SK-N-SH (cell line): ENCODE results near the gene ANKRD11. TPM values are rescaled to one million over a fixed set of nuclear protein-coding genes. Genes with fewer than 3 reads are reported as not detected.

Experiments
- CTCF ChIA-PET: fragments of 300-600, 350-600 bp; formaldehyde crosslinking; extraction: SDS; loops from one replicate; lab custom pipeline; 2021; lab: Yijun Ruan, JAX
- POLR2A ChIA-PET: fragments of 350-600 bp; sonication (Branson Sonifier 250); formaldehyde crosslinking; extraction: SDS; loops from one replicate; lab custom pipeline; 2020; ENCODE audit warnings: antibody characterized with exemption, inconsistent platforms; lab: Yijun Ruan, JAX
- DNase-seq: peaks from one replicate; pipeline ENCODE4 v3.0.0; 2012
- H2AFZ ChIP-seq: fragments of 200-600 bp; sonication (generic); 2 replicates; pipeline ENCODE4 v1.8.1; 2016; ENCODE audit warnings: antibody characterized with exemption, mild to moderate bottlenecking, low read depth
- H3F3A ChIP-seq: fragments of 200-600 bp; sonication (generic); replicated peaks from 2 replicates; pipeline ENCODE3; 2016; ENCODE audit warnings: antibody characterized with exemption, mild to moderate bottlenecking; ENCODE audit not compliant: insufficient read depth
- H3K27ac ChIP-seq, 2 experiments: fragments of 200-500 bp in 1 of 2; fragments of 200-600 bp in 1 of 2; sonication (Bioruptor generic) in 1 of 2; sonication (generic), shearing (Covaris generic) in 1 of 2; 2 replicates each; pipeline versions ENCODE4 v1.5.1 to v1.6.1; 2014 to 2016; ENCODE audit warnings: low read depth in 2 of 2, inconsistent platforms in 1 of 2, low read length in 1 of 2, mild to moderate bottlenecking in 1 of 2, mixed read lengths in 1 of 2
- H3K27me3 ChIP-seq: fragments of 200-600 bp; sonication (generic), shearing (Covaris generic); 2 replicates; pipeline ENCODE4 v1.6.1; 2016; ENCODE audit warnings: mixed run types; ENCODE audit not compliant: insufficient read depth
- H3K36me3 ChIP-seq, 2 experiments: fragments of 200-500 bp in 1 of 2; fragments of 200-600 bp in 1 of 2; sonication (Bioruptor generic) in 1 of 2; sonication (generic) in 1 of 2; replicated peaks in 1 of 2; 2 replicates each; pipeline versions ENCODE3 to v1.5.1; 2014 to 2016; ENCODE audit warnings: low read length in 1 of 2, mild to moderate bottlenecking in 1 of 2; ENCODE audit not compliant: insufficient read depth in 2 of 2, control insufficient read depth in 1 of 2
- H3K4me1 ChIP-seq, 2 experiments: fragments of 200-500 bp in 1 of 2; fragments of 200-600 bp in 1 of 2; sonication (Bioruptor generic) in 1 of 2; sonication (generic), shearing (Covaris generic) in 1 of 2; 2 replicates each; pipeline versions ENCODE4 v1.5.1 to v1.6.1; 2014 to 2016; ENCODE audit warnings: low read depth in 1 of 2, low read length in 1 of 2, mixed run types in 1 of 2; ENCODE audit not compliant: insufficient read depth in 2 of 2, control insufficient read depth in 1 of 2
- H3K4me2 ChIP-seq: fragments of 200-600 bp; sonication (generic), shearing (Covaris generic); 2 replicates; pipeline ENCODE4 v1.6.1; 2017; ENCODE audit warnings: mixed run types
- H3K4me3 ChIP-seq, 2 experiments: fragments of 200-500 bp in 1 of 2; fragments of 200-600 bp in 1 of 2; sonication (Bioruptor generic) in 1 of 2; sonication (generic), shearing (Covaris generic) in 1 of 2; 2 replicates each; pipeline versions ENCODE4 v1.5.1 to v1.8.1; 2014 to 2016; ENCODE audit warnings: low read depth in 2 of 2, inconsistent platforms in 1 of 2, low read length in 1 of 2, mild to moderate bottlenecking in 1 of 2, mixed read lengths in 1 of 2, moderate library complexity in 1 of 2
- H3K79me2 ChIP-seq: fragments of 200-600 bp; sonication (generic); 2 replicates; pipeline ENCODE4 v1.8.1; 2017; ENCODE audit warnings: mild to moderate bottlenecking; ENCODE audit not compliant: insufficient read depth
- H3K9ac ChIP-seq: fragments of 200-600 bp; sonication (generic); 2 replicates; pipeline ENCODE4 v1.6.1; 2017; ENCODE audit warnings: mixed run types
- H3K9me2 ChIP-seq: fragments of 200-600 bp; sonication (generic); 2 replicates; pipeline ENCODE4 v1.6.1; 2017; ENCODE audit warnings: mixed run types
- H3K9me3 ChIP-seq: fragments of 200-600 bp; sonication (generic); 2 replicates; pipeline ENCODE4 v1.6.1; 2017; ENCODE audit warnings: mixed run types, mild to moderate bottlenecking, moderate library complexity
- H4K20me1 ChIP-seq: fragments of 200-600 bp; sonication (generic); 2 replicates; pipeline ENCODE4 v1.6.1; 2017; ENCODE audit warnings: mild to moderate bottlenecking, mixed run types; ENCODE audit not compliant: insufficient read depth
- EP300 ChIP-seq, 2 experiments: IDR thresholded peaks; 2 replicates each; pipeline versions ENCODE4 v1.4.0 to v1.6.1; 2012; ENCODE audit warnings: borderline replicate concordance in 1 of 2, low read depth in 1 of 2, low read length in 1 of 2
- NFIC ChIP-seq: IDR thresholded peaks from 2 replicates; pipeline ENCODE4 v1.4.0; 2012; ENCODE audit warnings: borderline replicate concordance
- RAD21 ChIP-seq: IDR thresholded peaks from 2 replicates; pipeline ENCODE4 v1.6.1; 2012; ENCODE audit warnings: mild to moderate bottlenecking, low read length
- RXRA ChIP-seq: IDR thresholded peaks from 2 replicates; pipeline ENCODE4 v1.4.0; 2012; ENCODE audit warnings: low read depth, mild to moderate bottlenecking, borderline replicate concordance
- YY1 ChIP-seq: IDR thresholded peaks from 2 replicates; pipeline ENCODE4 v1.4.0; 2012; ENCODE audit warnings: low read depth, mild to moderate bottlenecking
- WGBS: methylation state at CpG from one replicate; pipeline ENCODE4 v1.1.6; 2017; ENCODE audit warnings: low lambda C conversion rate; 5-methylcytosine and 5-hydroxymethylcytosine counted together
- polyA plus RNA-seq, 3 experiments: library from polyadenylated mRNA; depleted of rRNA; stranded (reverse); fragments of >200 nt; gene quantifications; 2 replicates each; pipeline ENCODE4 v1.2.3, GENCODE V29; 2012
- TF ChIP-seq, protein P1 (sequence below): fragments of 200-600 bp; sonication (generic); IDR thresholded peaks from 2 replicates; pipeline ENCODE4 v1.6.1; 2017; ENCODE audit warnings: antibody characterized with exemption, mild to moderate bottlenecking, moderate library complexity
- TF ChIP-seq, protein P2 (sequence below): IDR thresholded peaks from 2 replicates; pipeline ENCODE4 v1.4.0; 2012; ENCODE audit warnings: low read depth
- TF ChIP-seq, protein P3 (sequence below): fragments of 150-350 bp; IDR thresholded peaks from 2 replicates; pipeline ENCODE4 v1.6.1; 2016; ENCODE audit warnings: mild to moderate bottlenecking, low read depth, low read length
- TF ChIP-seq, protein P4 (sequence below): IDR thresholded peaks from 2 replicates; pipeline ENCODE4; 2012
- TF ChIP-seq, protein P5 (sequence below): IDR thresholded peaks from 2 replicates; pipeline ENCODE4 v1.6.1; 2012; ENCODE audit warnings: mild to moderate bottlenecking, low read depth, low read length, moderate library complexity

Gene ANKRD11
- polyA plus RNA-seq, 1 of the 3 experiments (the other 2 are of a cell fraction) = 50.2 TPM

DNA sequence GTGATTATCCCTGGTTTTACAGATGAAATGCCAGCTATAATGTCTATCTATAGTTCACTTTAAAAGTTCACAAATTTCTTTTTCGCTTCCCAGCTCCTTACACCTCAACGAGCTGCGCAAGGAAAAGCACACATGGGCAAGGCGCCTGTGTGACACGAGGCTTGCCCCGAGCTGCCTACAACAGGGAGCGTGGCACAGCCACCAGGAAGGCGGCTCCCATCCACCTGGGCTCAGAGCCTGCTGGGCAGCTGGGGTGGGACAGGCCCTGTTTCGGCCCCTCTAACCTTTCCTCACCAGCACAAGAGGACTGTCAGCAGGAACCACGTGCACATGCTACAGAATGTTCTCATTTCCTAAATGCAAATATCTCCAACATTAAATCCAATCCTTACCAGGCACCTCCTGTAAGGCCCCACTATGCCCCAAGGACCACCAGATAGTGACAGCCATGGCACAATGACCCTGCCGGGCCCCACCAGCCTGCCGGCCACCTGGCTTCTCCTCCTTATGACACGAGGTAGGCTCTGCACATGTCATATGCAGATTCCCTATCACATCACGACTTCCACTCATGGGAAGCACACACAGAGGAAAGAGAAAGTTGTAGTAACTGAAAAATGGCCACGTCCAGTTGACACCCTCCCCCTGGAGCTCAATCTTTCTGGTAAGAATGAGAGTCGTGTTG, 180.8 kb downstream of the ANKRD11 start:
- H3K27ac ChIP-seq = no peak overlapping the region
- CTCF ChIA-PET = interaction anchor here (0.9 to 4.4 kb wide), 7 partner anchors 9 to 200 kb away, joined by 3 to 18 read pairs (median 3); no protein-coding TSS in a partner anchor
- WGBS = 86% methylated on average over 16 of the region's 16 CpGs

DNA sequence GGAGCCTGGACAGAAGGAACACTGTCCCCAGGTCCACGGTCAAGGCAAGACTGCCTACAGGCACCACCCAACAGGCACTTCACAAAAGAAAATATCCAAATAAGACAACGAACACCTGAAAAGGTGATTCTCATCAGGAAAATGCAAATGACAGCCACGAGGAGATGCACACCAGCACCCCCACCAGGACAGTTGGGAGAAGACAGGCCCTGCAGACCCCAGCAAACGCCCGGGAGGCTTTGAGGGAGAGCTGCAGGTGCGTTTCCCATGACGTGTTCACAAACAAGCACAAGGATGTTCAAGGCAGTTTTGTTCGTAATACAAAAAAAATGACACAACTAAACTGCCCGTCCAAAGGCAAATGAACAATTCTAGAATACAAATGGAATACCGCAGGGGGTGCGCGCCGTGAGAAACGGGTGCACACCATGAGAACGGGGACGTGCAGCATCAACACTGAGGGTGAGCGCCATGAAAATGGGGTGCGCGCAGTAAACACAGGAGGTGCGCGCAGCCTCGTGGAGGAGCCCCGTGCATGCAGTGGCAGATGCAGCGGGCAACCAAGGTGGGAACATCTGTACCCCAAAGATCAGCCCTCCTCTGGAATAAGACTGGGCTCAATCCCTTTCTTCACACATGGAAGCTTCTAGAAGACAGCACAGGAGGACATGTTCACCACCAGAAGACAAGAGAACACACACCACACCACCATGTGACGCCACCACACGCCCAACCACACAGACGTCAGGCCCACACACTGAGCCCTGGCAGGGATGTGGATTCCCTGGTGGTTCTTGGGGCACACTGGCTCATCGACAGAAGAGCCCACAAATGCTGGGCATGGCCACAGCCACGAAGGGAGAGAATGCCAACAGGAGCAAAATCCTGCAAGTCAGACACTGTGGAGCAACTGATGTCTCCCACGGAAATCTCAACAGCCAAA, 181.7 kb downstream of the ANKRD11 start:
- H3K9me2 ChIP-seq = no peaks in the 10 kb centered on the region
- no peak overlapping the region for H3K9ac ChIP-seq
- H2AFZ ChIP-seq = no peak overlapping the region
- peak; percentile 68 for DNase-seq
- H3K9me3 ChIP-seq = no peaks in the 10 kb centered on the region
- H3K36me3 ChIP-seq = peaks cover 16 to 33% of the 10 kb centered on the region in 2 experiments
- TF ChIP-seq, protein P1, sequence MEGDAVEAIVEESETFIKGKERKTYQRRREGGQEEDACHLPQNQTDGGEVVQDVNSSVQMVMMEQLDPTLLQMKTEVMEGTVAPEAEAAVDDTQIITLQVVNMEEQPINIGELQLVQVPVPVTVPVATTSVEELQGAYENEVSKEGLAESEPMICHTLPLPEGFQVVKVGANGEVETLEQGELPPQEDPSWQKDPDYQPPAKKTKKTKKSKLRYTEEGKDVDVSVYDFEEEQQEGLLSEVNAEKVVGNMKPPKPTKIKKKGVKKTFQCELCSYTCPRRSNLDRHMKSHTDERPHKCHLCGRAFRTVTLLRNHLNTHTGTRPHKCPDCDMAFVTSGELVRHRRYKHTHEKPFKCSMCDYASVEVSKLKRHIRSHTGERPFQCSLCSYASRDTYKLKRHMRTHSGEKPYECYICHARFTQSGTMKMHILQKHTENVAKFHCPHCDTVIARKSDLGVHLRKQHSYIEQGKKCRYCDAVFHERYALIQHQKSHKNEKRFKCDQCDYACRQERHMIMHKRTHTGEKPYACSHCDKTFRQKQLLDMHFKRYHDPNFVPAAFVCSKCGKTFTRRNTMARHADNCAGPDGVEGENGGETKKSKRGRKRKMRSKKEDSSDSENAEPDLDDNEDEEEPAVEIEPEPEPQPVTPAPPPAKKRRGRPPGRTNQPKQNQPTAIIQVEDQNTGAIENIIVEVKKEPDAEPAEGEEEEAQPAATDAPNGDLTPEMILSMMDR = peak; percentile 59
- TF ChIP-seq RAD21 (0 out of 2 replicates have a peak, but pooled peaks have one; percentile 3), YY1 (no peak), NFIC (no peak), EP300 (IDR thresholded peaks at IDR 0.05; ENCODE audit: borderline replicate concordance in 1 of 2, low read depth in 1 of 2, low read length in 1 of 2) (no peak), RXRA (no peak)
- TF ChIP-seq, protein P2, sequence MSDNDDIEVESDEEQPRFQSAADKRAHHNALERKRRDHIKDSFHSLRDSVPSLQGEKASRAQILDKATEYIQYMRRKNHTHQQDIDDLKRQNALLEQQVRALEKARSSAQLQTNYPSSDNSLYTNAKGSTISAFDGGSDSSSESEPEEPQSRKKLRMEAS = no peak
- TF ChIP-seq, protein P3, sequence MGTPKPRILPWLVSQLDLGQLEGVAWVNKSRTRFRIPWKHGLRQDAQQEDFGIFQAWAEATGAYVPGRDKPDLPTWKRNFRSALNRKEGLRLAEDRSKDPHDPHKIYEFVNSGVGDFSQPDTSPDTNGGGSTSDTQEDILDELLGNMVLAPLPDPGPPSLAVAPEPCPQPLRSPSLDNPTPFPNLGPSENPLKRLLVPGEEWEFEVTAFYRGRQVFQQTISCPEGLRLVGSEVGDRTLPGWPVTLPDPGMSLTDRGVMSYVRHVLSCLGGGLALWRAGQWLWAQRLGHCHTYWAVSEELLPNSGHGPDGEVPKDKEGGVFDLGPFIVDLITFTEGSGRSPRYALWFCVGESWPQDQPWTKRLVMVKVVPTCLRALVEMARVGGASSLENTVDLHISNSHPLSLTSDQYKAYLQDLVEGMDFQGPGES = no peak
- H3F3A ChIP-seq = no peaks in the 10 kb centered on the region
- CTCF ChIA-PET = interaction anchor here (0.9 to 4.4 kb wide), 5 partner anchors 10 to 201 kb away, joined by 3 to 18 read pairs (median 4); no protein-coding TSS in a partner anchor
- POLR2A ChIA-PET = no interaction called here
- peaks cover 0 to 2% of the 10 kb centered on the region in 2 experiments; a peak in 1 of 4 replicates for H3K4me1 ChIP-seq
- H3K4me2 ChIP-seq = no peak overlapping the region
- H3K79me2 ChIP-seq = peaks cover 85% of the 10 kb centered on the region
- no peak overlapping the region for H3K27ac ChIP-seq
- H3K4me3 ChIP-seq = no peak overlapping the region
- WGBS = 97% methylated on average over 25 of the region's 30 CpGs
- H3K27me3 ChIP-seq = no peaks in the 10 kb centered on the region
- peaks cover 53% of the 10 kb centered on the region for H4K20me1 ChIP-seq

More for the DNA sequence above, 180.8 kb downstream of the ANKRD11 start:
- H3K4me3 ChIP-seq = no peak overlapping the region
- H3K36me3 ChIP-seq = peaks cover 15 to 30% of the 10 kb centered on the region in 2 experiments
- no peak overlapping the region for H2AFZ ChIP-seq
- peaks cover 1% of the 10 kb centered on the region for H3F3A ChIP-seq
- no peaks in the 10 kb centered on the region for H3K9me2 ChIP-seq
- peaks cover 85% of the 10 kb centered on the region for H3K79me2 ChIP-seq
- POLR2A ChIA-PET = no interaction called here
- DNase-seq = no peak
- H3K27me3 ChIP-seq = no peaks in the 10 kb centered on the region
- H3K9me3 ChIP-seq = no peaks in the 10 kb centered on the region
- TF ChIP-seq, protein P4, sequence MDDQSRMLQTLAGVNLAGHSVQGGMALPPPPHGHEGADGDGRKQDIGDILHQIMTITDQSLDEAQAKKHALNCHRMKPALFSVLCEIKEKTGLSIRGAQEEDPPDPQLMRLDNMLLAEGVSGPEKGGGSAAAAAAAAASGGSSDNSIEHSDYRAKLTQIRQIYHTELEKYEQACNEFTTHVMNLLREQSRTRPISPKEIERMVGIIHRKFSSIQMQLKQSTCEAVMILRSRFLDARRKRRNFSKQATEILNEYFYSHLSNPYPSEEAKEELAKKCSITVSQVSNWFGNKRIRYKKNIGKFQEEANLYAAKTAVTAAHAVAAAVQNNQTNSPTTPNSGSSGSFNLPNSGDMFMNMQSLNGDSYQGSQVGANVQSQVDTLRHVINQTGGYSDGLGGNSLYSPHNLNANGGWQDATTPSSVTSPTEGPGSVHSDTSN = no peak
- TF ChIP-seq, protein P5, sequence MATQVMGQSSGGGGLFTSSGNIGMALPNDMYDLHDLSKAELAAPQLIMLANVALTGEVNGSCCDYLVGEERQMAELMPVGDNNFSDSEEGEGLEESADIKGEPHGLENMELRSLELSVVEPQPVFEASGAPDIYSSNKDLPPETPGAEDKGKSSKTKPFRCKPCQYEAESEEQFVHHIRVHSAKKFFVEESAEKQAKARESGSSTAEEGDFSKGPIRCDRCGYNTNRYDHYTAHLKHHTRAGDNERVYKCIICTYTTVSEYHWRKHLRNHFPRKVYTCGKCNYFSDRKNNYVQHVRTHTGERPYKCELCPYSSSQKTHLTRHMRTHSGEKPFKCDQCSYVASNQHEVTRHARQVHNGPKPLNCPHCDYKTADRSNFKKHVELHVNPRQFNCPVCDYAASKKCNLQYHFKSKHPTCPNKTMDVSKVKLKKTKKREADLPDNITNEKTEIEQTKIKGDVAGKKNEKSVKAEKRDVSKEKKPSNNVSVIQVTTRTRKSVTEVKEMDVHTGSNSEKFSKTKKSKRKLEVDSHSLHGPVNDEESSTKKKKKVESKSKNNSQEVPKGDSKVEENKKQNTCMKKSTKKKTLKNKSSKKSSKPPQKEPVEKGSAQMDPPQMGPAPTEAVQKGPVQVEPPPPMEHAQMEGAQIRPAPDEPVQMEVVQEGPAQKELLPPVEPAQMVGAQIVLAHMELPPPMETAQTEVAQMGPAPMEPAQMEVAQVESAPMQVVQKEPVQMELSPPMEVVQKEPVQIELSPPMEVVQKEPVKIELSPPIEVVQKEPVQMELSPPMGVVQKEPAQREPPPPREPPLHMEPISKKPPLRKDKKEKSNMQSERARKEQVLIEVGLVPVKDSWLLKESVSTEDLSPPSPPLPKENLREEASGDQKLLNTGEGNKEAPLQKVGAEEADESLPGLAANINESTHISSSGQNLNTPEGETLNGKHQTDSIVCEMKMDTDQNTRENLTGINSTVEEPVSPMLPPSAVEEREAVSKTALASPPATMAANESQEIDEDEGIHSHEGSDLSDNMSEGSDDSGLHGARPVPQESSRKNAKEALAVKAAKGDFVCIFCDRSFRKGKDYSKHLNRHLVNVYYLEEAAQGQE = no peak
- H4K20me1 ChIP-seq = peaks cover 60% of the 10 kb centered on the region
- H3K4me1 ChIP-seq = no peaks in the 10 kb centered on the region
- H3K9ac ChIP-seq = no peak overlapping the region
- H3K4me2 ChIP-seq = no peak overlapping the region
